Measurements from ENCODE around the gene DTNB. TPM values are rescaled to one million over a fixed set of nuclear protein-coding genes. Genes with fewer than 3 reads are reported as not detected.

DTNB gene
- polyA plus RNA-seq, 1 experiment = 12.5 TPM

GRCh38 chr2:25491966-25492532, 181.3 kb downstream of the DTNB start:
- CTCF ChIA-PET = interaction anchor here (0.8 kb wide), 1 partner anchor 22 kb away, joined by 3 read pairs; no protein-coding TSS in a partner anchor
- no peak overlapping the region for H3K27ac ChIP-seq (ENCODE audit: low read depth, low read length)
- DNase-seq (ENCODE audit: low read depth, low spot score) = peak; percentile 20
- no peak for TF ChIP-seq CTCF (IDR thresholded peaks at IDR 0.05; ENCODE audit: low read depth, low read length)
- no peaks in the 10 kb centered on the region for H3K27me3 ChIP-seq (ENCODE audit: control insufficient read depth, insufficient read depth, low read length)
- H3K4me3 ChIP-seq (ENCODE audit: low read depth, low read length) = no peak overlapping the region
- H3K9me3 ChIP-seq (ENCODE audit: control insufficient read depth, insufficient read depth, low read length) = no peaks in the 10 kb centered on the region
- POLR2A ChIA-PET = interaction anchor here (0.8 kb wide), 1 partner anchor 18 kb away, joined by 3 read pairs; no protein-coding TSS in a partner anchor

GRCh38 chr2:25491003-25491696, 182.2 kb downstream of the DTNB start:
- Histone ChIP-seq H3K27ac (ENCODE audit: low read depth, low read length) (no peak overlapping the region), H3K9me3 (ENCODE audit: control insufficient read depth, insufficient read depth, low read length) (no peaks in the 10 kb centered on the region), H3K4me3 (ENCODE audit: low read depth, low read length) (no peak overlapping the region), H3K27me3 (ENCODE audit: control insufficient read depth, insufficient read depth, low read length) (no peaks in the 10 kb centered on the region)
- no peak for TF ChIP-seq CTCF (IDR thresholded peaks at IDR 0.05; ENCODE audit: low read depth, low read length)
- ChIA-PET CTCF (no interaction called here), POLR2A (no interaction called here)
- no peak for DNase-seq (ENCODE audit: low read depth, low spot score)

GRCh38 chr2:25490217-25490616, 183.2 kb downstream of the DTNB start:
- ChIA-PET CTCF (no interaction called here), POLR2A (no interaction called here)
- no peaks in the 10 kb centered on the region for H3K9me3 ChIP-seq (ENCODE audit: control insufficient read depth, insufficient read depth, low read length)
- no peak for TF ChIP-seq CTCF (IDR thresholded peaks at IDR 0.05; ENCODE audit: low read depth, low read length)
- H3K27me3 ChIP-seq (ENCODE audit: control insufficient read depth, insufficient read depth, low read length) = no peaks in the 10 kb centered on the region
- no peak for DNase-seq (ENCODE audit: low read depth, low spot score)
- H3K27ac ChIP-seq (ENCODE audit: low read depth, low read length) = no peak overlapping the region
- no peak overlapping the region for H3K4me3 ChIP-seq (ENCODE audit: low read depth, low read length)

GRCh38 chr2:25489631-25490030, 183.7 kb downstream of the DTNB start:
- ChIA-PET POLR2A (no interaction called here), CTCF (no interaction called here)
- H3K4me3 ChIP-seq (ENCODE audit: low read depth, low read length) = no peak overlapping the region
- no peak overlapping the region for H3K27ac ChIP-seq (ENCODE audit: low read depth, low read length)
- no peaks in the 10 kb centered on the region for H3K27me3 ChIP-seq (ENCODE audit: control insufficient read depth, insufficient read depth, low read length)
- no peaks in the 10 kb centered on the region for H3K9me3 ChIP-seq (ENCODE audit: control insufficient read depth, insufficient read depth, low read length)
- DNase-seq (ENCODE audit: low read depth, low spot score) = no peak
- no peak for TF ChIP-seq CTCF (IDR thresholded peaks at IDR 0.05; ENCODE audit: low read depth, low read length)

GRCh38 chr2:25483607-25484266, 189.6 kb downstream of the DTNB start:
- Histone ChIP-seq H3K27ac (ENCODE audit: low read depth, low read length) (no peak overlapping the region), H3K9me3 (ENCODE audit: control insufficient read depth, insufficient read depth, low read length) (no peaks in the 10 kb centered on the region; the same call in 1 of the 2 replicates), H3K27me3 (ENCODE audit: control insufficient read depth, insufficient read depth, low read length) (no peaks in the 10 kb centered on the region), H3K4me3 (ENCODE audit: low read depth, low read length) (no peak overlapping the region)
- CTCF ChIA-PET = no interaction called here
- no peak for DNase-seq (ENCODE audit: low read depth, low spot score)
- no peak for TF ChIP-seq CTCF (IDR thresholded peaks at IDR 0.05; ENCODE audit: low read depth, low read length)
- POLR2A ChIA-PET = no interaction called here

All from AG04450 (cell line).